Measurements from ENCODE around the gene MCM9.

The MCM9 gene

DNA sequence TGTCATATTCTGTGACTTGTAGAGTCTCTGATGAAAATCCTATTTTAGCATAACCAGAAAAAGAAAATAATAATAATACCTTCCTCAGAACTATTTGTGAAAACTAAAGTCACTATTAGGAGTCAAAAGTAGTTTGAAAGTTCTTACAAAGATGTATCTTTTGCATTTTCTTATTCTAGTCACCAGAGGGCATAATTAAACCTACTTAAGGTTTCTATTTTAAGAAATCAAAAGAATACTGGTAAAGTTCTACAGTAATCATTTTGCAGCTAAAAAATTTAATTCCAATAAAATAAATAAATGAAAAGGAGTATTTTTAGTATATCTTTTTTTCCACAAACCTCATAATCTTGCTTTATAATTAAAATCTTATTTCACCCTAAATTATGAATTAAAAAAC, 28.0 kb upstream of the MCM9 start:
- Histone ChIP-seq H3K23ac (ENCODE audit: low read length) (no peak overlapping the region), H3K27ac (ENCODE audit: low read depth, low read length) (no peak overlapping the region), H3K14ac (ENCODE audit: low read length) (no peak overlapping the region), H3K36me3 (ENCODE audit: control insufficient read depth in 1 of 2, insufficient read depth in 2 of 2, low read length in 2 of 2) (no peaks in the 10 kb centered on the region), H4K91ac (ENCODE audit: low read depth, low read length) (no peak overlapping the region), H4K12ac (ENCODE audit: low read depth, low read length) (no peak overlapping the region), H2AK5ac (ENCODE audit: low read length) (no peak overlapping the region), H3K18ac (ENCODE audit: low read length) (no peak overlapping the region), H2AFZ (ENCODE audit: insufficient read depth, low read length, poor library complexity) (no peak overlapping the region), H3K9me3 (ENCODE audit: insufficient read depth, low read depth, low read length) (no peaks in the 10 kb centered on the region), H2BK120ac (ENCODE audit: insufficient read depth, low read length, poor library complexity) (no peak overlapping the region), H3K4ac (ENCODE audit: low read depth, low read length) (no peak overlapping the region), H3K27me3 (ENCODE audit: insufficient read depth, low read length) (no peaks in the 10 kb centered on the region), H3K4me3 (ENCODE audit: low read depth, low read length) (no peak overlapping the region), H3K9ac (ENCODE audit: low read length) (no peak overlapping the region), H2BK5ac (ENCODE audit: low read depth, low read length, poor library complexity) (no peak overlapping the region), H4K8ac (ENCODE audit: low read depth, low read length) (no peak overlapping the region), H3K79me1 (ENCODE audit: low read length) (no peaks in the 10 kb centered on the region), H3K4me1 (ENCODE audit: control insufficient read depth in 1 of 2, insufficient read depth in 2 of 2, low read length in 2 of 2) (peaks cover 0 to 2% of the 10 kb centered on the region in 2 experiments), H3K79me2 (ENCODE audit: control insufficient read depth, insufficient read depth, low read length, poor library complexity) (no peaks in the 10 kb centered on the region), H2BK12ac (ENCODE audit: low read length) (no peak overlapping the region), H3K4me2 (ENCODE audit: low read length) (no peak overlapping the region)
- DNase-seq: no peak

DNA sequence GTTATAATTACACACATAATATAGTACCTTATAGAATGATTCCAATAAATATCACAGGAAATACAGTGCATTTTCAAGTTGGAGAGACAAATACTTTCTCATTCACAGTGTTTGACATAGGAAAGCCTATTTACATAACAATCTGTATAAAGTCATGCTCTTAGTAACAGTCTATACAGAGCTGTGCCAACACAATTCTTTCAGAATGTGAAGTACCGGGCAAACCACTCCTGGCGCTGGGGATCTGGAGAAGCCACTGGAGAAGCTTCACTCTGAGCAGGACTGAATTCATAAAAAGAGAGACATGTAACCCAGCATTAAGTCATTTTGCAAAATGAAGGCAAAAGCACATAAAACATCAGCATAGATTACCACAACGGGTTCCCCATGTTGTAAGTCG, 24.9 kb upstream of the MCM9 start:
- no peak overlapping the region for H2AFZ ChIP-seq (ENCODE audit: insufficient read depth, low read length, poor library complexity)
- H3K4me1 ChIP-seq (ENCODE audit: control insufficient read depth in 1 of 2, insufficient read depth in 2 of 2, low read length in 2 of 2): peaks cover 0 to 2% of the 10 kb centered on the region in 2 experiments
- no peak overlapping the region for H3K4me2 ChIP-seq (ENCODE audit: low read length)
- no peaks in the 10 kb centered on the region for H3K79me2 ChIP-seq (ENCODE audit: control insufficient read depth, insufficient read depth, low read length, poor library complexity)
- H3K23ac ChIP-seq (ENCODE audit: low read length): no peak overlapping the region
- DNase-seq: no peak
- no peak overlapping the region for H3K18ac ChIP-seq (ENCODE audit: low read length)
- no peak overlapping the region for H2BK12ac ChIP-seq (ENCODE audit: low read length)
- no peak overlapping the region for H2BK5ac ChIP-seq (ENCODE audit: low read depth, low read length, poor library complexity)
- no peak overlapping the region for H3K14ac ChIP-seq (ENCODE audit: low read length)
- WGBS (ENCODE audit: extremely low coverage, insufficient coverage, insufficient read length): no CpG with 5 or more reads among the region's 4 CpGs
- no peak overlapping the region for H4K91ac ChIP-seq (ENCODE audit: low read depth, low read length)
- H3K36me3 ChIP-seq (ENCODE audit: control insufficient read depth in 1 of 2, insufficient read depth in 2 of 2, low read length in 2 of 2): no peaks in the 10 kb centered on the region
- no peak overlapping the region for H3K9ac ChIP-seq (ENCODE audit: low read length)
- no peak overlapping the region for H4K8ac ChIP-seq (ENCODE audit: low read depth, low read length)
- no peak overlapping the region for H2AK5ac ChIP-seq (ENCODE audit: low read length)
- no peak overlapping the region for H2BK120ac ChIP-seq (ENCODE audit: insufficient read depth, low read length, poor library complexity)
- no peaks in the 10 kb centered on the region for H3K79me1 ChIP-seq (ENCODE audit: low read length)
- no peak overlapping the region for H3K4me3 ChIP-seq (ENCODE audit: low read depth, low read length)
- no peak overlapping the region for H3K4ac ChIP-seq (ENCODE audit: low read depth, low read length)
- H3K27ac ChIP-seq (ENCODE audit: low read depth, low read length): no peak overlapping the region
- H3K27me3 ChIP-seq (ENCODE audit: insufficient read depth, low read length): no peaks in the 10 kb centered on the region
- no peaks in the 10 kb centered on the region for H3K9me3 ChIP-seq (ENCODE audit: insufficient read depth, low read depth, low read length)
- H4K12ac ChIP-seq (ENCODE audit: low read depth, low read length): no peak overlapping the region

DNA sequence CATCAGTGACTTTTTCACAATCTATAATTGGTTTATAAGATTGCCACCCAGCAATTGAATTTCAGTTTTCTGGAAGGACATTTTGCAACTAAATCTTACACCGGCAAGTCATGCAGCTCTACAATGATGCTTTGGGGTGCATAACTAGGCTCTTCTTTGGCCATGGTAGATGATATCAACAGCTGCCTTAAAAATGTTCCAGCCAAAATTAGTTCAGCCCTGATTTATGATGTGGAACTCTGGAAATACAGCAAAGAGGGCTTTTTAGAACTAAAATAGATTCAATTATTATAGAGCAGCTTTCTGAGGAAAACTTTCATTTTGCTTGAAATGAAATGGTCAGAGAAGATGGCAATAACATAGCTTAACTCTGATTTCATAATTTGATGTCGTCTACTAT, 18.4 kb upstream of the MCM9 start:
- H3K23ac ChIP-seq (ENCODE audit: low read length): no peak overlapping the region
- no peak overlapping the region for H2AFZ ChIP-seq (ENCODE audit: insufficient read depth, low read length, poor library complexity)
- no CpG with 5 or more reads among the region's 2 CpGs for WGBS (ENCODE audit: extremely low coverage, insufficient coverage, insufficient read length)
- H3K27ac ChIP-seq (ENCODE audit: low read depth, low read length): no peak overlapping the region
- no peaks in the 10 kb centered on the region for H3K27me3 ChIP-seq (ENCODE audit: insufficient read depth, low read length)
- no peak overlapping the region for H3K14ac ChIP-seq (ENCODE audit: low read length)
- H3K4me2 ChIP-seq (ENCODE audit: low read length): no peak overlapping the region
- H3K4me1 ChIP-seq (ENCODE audit: control insufficient read depth in 1 of 2, insufficient read depth in 2 of 2, low read length in 2 of 2): no peaks in the 10 kb centered on the region
- no peak overlapping the region for H3K9ac ChIP-seq (ENCODE audit: low read length)
- no peaks in the 10 kb centered on the region for H3K79me2 ChIP-seq (ENCODE audit: control insufficient read depth, insufficient read depth, low read length, poor library complexity)
- H3K36me3 ChIP-seq (ENCODE audit: control insufficient read depth in 1 of 2, insufficient read depth in 2 of 2, low read length in 2 of 2): no peaks in the 10 kb centered on the region
- no peak overlapping the region for H4K91ac ChIP-seq (ENCODE audit: low read depth, low read length)
- no peak overlapping the region for H2AK5ac ChIP-seq (ENCODE audit: low read length)
- no peak overlapping the region for H3K4ac ChIP-seq (ENCODE audit: low read depth, low read length)
- H3K79me1 ChIP-seq (ENCODE audit: low read length): no peaks in the 10 kb centered on the region
- no peak overlapping the region for H3K4me3 ChIP-seq (ENCODE audit: low read depth, low read length)
- no peak overlapping the region for H2BK5ac ChIP-seq (ENCODE audit: low read depth, low read length, poor library complexity)
- no peak overlapping the region for H2BK120ac ChIP-seq (ENCODE audit: insufficient read depth, low read length, poor library complexity)
- H2BK12ac ChIP-seq (ENCODE audit: low read length): no peak overlapping the region
- H3K18ac ChIP-seq (ENCODE audit: low read length): no peak overlapping the region
- H4K12ac ChIP-seq (ENCODE audit: low read depth, low read length): no peak overlapping the region
- H4K8ac ChIP-seq (ENCODE audit: low read depth, low read length): no peak overlapping the region
- no peak for DNase-seq
- no peaks in the 10 kb centered on the region for H3K9me3 ChIP-seq (ENCODE audit: insufficient read depth, low read depth, low read length)

DNA sequence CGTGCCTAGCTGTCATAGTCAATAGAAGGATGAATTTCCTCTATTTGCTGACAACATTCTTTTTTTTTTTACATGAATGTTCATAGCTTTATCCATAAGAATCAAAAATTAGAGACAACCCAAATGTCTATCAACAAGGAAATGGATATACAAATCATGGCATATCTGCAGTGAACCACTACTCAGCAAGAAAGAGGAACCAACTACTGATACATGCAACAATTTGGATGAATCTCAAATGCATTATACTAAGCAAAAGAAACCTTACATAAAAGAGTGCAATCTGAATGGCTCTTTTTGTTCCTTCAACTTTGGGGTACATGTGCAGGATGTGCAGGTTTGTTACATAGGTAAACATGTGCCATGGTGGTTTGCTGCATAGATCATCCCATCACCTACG, 17.7 kb upstream of the MCM9 start:
- Histone ChIP-seq H4K91ac (ENCODE audit: low read depth, low read length) (no peak overlapping the region), H3K4me2 (ENCODE audit: low read length) (no peak overlapping the region), H3K4me3 (ENCODE audit: low read depth, low read length) (no peak overlapping the region), H3K14ac (ENCODE audit: low read length) (no peak overlapping the region), H3K79me2 (ENCODE audit: control insufficient read depth, insufficient read depth, low read length, poor library complexity) (no peaks in the 10 kb centered on the region), H3K27me3 (ENCODE audit: insufficient read depth, low read length) (no peaks in the 10 kb centered on the region), H2BK12ac (ENCODE audit: low read length) (no peak overlapping the region), H4K8ac (ENCODE audit: low read depth, low read length) (no peak overlapping the region), H3K9ac (ENCODE audit: low read length) (no peak overlapping the region), H2AK5ac (ENCODE audit: low read length) (no peak overlapping the region), H2AFZ (ENCODE audit: insufficient read depth, low read length, poor library complexity) (no peak overlapping the region), H2BK120ac (ENCODE audit: insufficient read depth, low read length, poor library complexity) (no peak overlapping the region), H3K79me1 (ENCODE audit: low read length) (no peaks in the 10 kb centered on the region), H3K18ac (ENCODE audit: low read length) (no peak overlapping the region), H4K12ac (ENCODE audit: low read depth, low read length) (no peak overlapping the region), H2BK5ac (ENCODE audit: low read depth, low read length, poor library complexity) (no peak overlapping the region), H3K4ac (ENCODE audit: low read depth, low read length) (no peak overlapping the region), H3K4me1 (ENCODE audit: control insufficient read depth in 1 of 2, insufficient read depth in 2 of 2, low read length in 2 of 2) (no peaks in the 10 kb centered on the region), H3K23ac (ENCODE audit: low read length) (no peak overlapping the region), H3K27ac (ENCODE audit: low read depth, low read length) (no peak overlapping the region), H3K9me3 (ENCODE audit: insufficient read depth, low read depth, low read length) (no peaks in the 10 kb centered on the region), H3K36me3 (ENCODE audit: control insufficient read depth in 1 of 2, insufficient read depth in 2 of 2, low read length in 2 of 2) (no peaks in the 10 kb centered on the region)
- WGBS (ENCODE audit: extremely low coverage, insufficient coverage, insufficient read length): no CpG with 5 or more reads among the region's 2 CpGs
- DNase-seq: no peak

DNA sequence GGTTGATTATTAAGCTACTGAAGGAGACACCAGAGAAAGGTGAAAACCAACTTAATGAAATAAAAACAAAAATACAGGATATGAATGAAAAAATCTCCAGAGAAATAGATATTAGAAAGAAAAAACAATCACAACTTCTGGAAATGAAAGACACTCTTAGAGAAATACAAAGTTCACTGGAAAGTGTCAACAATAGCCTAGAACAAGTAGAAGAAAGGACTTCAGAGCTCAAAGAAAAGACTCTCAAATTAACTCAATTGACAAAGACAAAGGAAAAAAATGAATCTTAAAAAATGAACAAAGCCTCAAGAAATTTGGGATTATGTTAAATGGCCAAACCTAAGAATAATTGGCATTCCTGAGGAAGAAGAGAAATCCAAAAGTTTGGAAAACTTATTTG, 10.3 kb upstream of the MCM9 start:
- no peak overlapping the region for H3K14ac ChIP-seq (ENCODE audit: low read length)
- no peak overlapping the region for H3K4me2 ChIP-seq (ENCODE audit: low read length)

More for the DNA sequence above, 10.3 kb upstream of the MCM9 start:
- no peaks in the 10 kb centered on the region for H3K79me1 ChIP-seq (ENCODE audit: low read length)
- no peak overlapping the region for H2BK120ac ChIP-seq (ENCODE audit: insufficient read depth, low read length, poor library complexity)
- no peak overlapping the region for H3K9ac ChIP-seq (ENCODE audit: low read length)
- H2AFZ ChIP-seq (ENCODE audit: insufficient read depth, low read length, poor library complexity): no peak overlapping the region
- H2AK5ac ChIP-seq (ENCODE audit: low read length): no peak overlapping the region
- H3K27me3 ChIP-seq (ENCODE audit: insufficient read depth, low read length): no peaks in the 10 kb centered on the region
- no peak overlapping the region for H4K8ac ChIP-seq (ENCODE audit: low read depth, low read length)
- no peak overlapping the region for H3K4me3 ChIP-seq (ENCODE audit: low read depth, low read length)
- no peak overlapping the region for H3K23ac ChIP-seq (ENCODE audit: low read length)
- DNase-seq: no peak
- no peak overlapping the region for H3K27ac ChIP-seq (ENCODE audit: low read depth, low read length)
- no peaks in the 10 kb centered on the region for H3K79me2 ChIP-seq (ENCODE audit: control insufficient read depth, insufficient read depth, low read length, poor library complexity)
- peaks cover 4% of the 10 kb centered on the region for H3K9me3 ChIP-seq (ENCODE audit: insufficient read depth, low read depth, low read length)
- H4K91ac ChIP-seq (ENCODE audit: low read depth, low read length): no peak overlapping the region
- H2BK5ac ChIP-seq (ENCODE audit: low read depth, low read length, poor library complexity): no peak overlapping the region
- no peaks in the 10 kb centered on the region for H3K4me1 ChIP-seq (ENCODE audit: control insufficient read depth in 1 of 2, insufficient read depth in 2 of 2, low read length in 2 of 2)
- H3K4ac ChIP-seq (ENCODE audit: low read depth, low read length): no peak overlapping the region
- peaks cover 0 to 4% of the 10 kb centered on the region in 2 experiments for H3K36me3 ChIP-seq (ENCODE audit: control insufficient read depth in 1 of 2, insufficient read depth in 2 of 2, low read length in 2 of 2)
- H4K12ac ChIP-seq (ENCODE audit: low read depth, low read length): no peak overlapping the region
- no peak overlapping the region for H3K18ac ChIP-seq (ENCODE audit: low read length)
- H2BK12ac ChIP-seq (ENCODE audit: low read length): no peak overlapping the region

All from trophoblast cell (in vitro differentiated cells and primary cell).